Stimulated activated CD8-positive, alpha-beta memory T cell treated with anti-CD3 and anti-CD28 coated beads, Interleukin-4, amount 100 ng/mL, for 4 hours (primary cell): Measurements from ENCODE around the gene EGFL7.

Source experiments
- DNase-seq, 2 donors: peaks; one replicate each; pipeline ENCODE4 v3.0.0-alpha.2; 2020; ENCODE audit warnings: low read depth in 2 of 2, low spot score in 1 of 2

Gene EGFL7

DNA sequence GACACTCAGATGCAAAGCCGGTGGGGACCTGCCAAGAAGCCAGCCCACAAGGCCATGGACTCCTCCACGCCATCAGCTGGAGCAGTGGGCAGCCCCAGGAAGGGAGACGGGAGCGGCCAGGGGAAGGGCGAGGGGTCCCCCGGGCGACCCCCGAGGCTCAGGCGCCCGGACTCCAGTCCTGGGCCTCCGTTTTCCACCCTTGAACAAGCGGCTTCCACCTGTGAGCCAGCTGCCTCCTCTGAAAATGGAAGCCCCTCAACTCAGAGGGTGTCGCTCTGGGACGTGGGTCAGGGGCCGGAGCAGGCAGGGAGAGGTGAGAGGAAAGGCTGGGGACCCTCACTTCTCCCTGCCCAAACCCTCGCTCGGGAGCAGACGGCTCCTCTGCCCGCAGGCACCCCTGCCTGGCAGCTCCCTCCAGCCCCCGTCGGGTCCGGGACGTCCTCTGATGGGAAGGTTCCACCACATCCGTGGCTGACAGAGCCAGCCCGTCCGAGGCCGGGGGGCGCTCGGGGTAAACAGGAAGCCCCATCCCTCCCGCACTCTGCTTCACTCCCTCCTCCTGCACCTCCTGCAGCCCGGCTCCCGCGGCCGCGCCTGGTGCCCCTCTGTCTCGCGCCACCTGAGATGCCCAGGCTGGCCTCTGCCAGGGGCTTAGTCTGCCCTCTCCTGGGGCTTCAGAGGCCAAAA lies 3.7 kb upstream of the EGFL7 start:
- no peak for DNase-seq

- no peak for DNase-seq
Observed at GRCh38 chr9:136659861-136660784, 2.6 kb upstream of the EGFL7 start.

DNA sequence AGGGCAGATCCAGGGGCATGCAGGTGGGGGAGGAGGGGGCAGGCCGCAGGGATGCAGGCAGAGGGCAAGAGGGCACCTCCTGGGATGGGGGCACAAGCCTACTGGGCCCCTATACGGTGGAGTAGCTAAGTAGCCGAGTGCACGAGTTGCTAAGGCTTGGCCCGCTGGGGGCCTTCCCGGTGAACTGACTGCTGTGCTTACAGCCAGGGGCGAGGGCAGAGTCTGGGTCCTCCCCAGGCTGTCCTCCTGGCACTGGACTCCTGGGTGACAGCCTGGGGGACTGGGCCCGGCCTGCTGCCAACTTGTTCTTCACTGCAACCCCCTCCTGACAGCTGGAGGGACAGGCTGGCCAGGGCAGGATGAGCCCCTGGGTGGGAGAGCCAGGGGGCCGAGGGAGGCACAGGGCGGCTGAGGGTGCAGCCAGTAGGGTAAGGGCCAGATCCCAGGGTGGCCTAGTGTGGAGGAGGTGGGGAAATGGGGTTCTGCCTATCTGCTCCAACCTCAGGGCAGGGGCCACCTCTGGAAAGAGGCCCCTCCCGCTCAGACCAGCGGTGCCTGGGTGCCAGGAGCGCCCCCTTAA lies 1.7 kb upstream of the EGFL7 start:
- DNase-seq, result no peak

- no peak for DNase-seq
Observed at GRCh38 chr9:136661641-136662325, 933 bp upstream of the EGFL7 start.

- DNase-seq, result no peak
Observed at GRCh38 chr9:136662326-136662655, 425 bp upstream of the EGFL7 start.

GRCh38 chr9:136664000-136664915 lies 1.5 kb downstream of the EGFL7 start:
- DNase-seq, result no peak

DNA sequence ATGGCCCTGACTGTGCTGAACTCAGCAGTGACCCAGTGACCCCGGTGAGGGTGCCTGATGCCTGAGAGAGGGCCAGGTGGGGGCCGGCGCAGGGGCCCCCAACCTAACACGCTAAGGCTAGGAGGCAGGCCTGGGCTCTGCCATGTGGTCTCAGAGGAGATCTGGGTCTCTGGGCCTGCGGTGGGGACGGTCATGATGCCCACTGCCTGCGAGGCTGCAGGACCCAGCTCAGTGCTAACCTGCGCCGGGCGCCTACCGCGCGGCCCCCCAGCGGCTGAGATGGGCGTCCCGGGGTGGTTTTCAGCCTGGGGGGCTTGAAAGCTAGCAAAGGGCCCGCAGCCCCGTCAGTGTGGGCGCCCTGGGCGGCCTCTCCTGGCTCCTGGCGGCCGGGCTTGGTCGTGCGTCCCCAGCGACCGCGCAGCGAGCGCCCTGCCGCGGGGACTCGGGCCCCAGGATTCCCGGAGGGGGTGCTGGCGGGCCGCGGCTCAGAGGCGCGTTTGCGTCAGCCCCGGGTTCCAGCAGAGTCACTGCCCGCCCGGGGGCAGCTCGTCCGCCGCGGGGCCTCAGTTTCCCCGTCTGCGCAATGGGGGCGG lies 2.5 kb downstream of the EGFL7 start:
- DNase-seq, result no peak

- no peak for DNase-seq
Observed at GRCh38 chr9:136665704-136666371, 3.1 kb downstream of the EGFL7 start.

GRCh38 chr9:136666372-136667213 lies 3.9 kb downstream of the EGFL7 start:
- no peak for DNase-seq

- DNase-seq, result no peak
Observed at GRCh38 chr9:136667214-136667939, 4.7 kb downstream of the EGFL7 start.

- DNase-seq, result no peak
Observed at GRCh38 chr9:136667940-136668760, 5.4 kb downstream of the EGFL7 start.

GRCh38 chr9:136668983-136669790 lies 6.5 kb downstream of the EGFL7 start:
- DNase-seq, result no peak

- no peak for DNase-seq
Observed at GRCh38 chr9:136669791-136670464, 7.2 kb downstream of the EGFL7 start.

GRCh38 chr9:136670576-136671253 lies 8.0 kb downstream of the EGFL7 start:
- no peak for DNase-seq

DNA sequence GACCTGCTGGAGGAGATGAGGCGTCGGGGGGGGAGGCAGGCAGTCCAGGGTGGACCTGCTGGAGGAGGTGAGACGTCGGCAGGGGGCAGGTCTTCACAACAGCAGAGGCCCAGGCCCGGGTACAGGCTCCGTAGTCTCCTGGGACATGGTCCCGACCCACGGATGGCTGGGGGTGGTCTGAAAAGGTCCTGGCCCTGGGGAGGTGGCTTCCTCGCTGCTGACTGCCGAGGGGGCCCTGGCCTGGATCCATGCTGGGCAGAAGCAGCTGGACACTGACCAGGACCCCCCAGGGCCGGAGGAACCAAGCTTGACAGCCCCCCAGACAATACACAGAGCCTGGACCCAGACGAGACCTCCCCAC lies 8.5 kb downstream of the EGFL7 start:
- DNase-seq, result no peak
